SH-SY5Y (cell line): Measurements from ENCODE around the gene CEP85L.

ENCODE experiments used
- GATA2 ChIP-seq: IDR thresholded peaks from 2 replicates; pipeline ENCODE4 v1.6.1; 2011; ENCODE audit warnings: mild to moderate bottlenecking, low read depth, low read length
- GATA3 ChIP-seq: IDR thresholded peaks from 2 replicates; pipeline ENCODE4 v1.6.1; 2011; ENCODE audit warnings: low read depth, mild to moderate bottlenecking, low read length, moderate library complexity

DNA sequence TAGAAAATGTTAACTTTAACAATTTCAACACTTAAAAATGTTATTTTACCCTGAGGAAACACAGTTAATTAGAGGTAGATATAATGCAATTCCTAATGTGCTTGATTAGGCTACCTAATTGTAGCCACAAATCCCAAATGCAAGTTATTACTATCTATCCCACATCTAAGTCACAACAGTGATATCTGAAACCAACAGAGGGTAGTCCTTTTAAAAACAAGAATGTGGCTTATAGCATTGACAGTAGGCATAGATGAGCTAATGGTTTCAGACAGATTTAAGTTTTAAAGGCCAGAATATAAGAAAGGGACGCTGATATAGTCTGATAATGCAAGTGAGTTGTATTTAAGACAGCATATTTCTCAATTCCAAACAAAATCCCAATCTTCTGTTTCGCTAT is 80.3 kb downstream of the CEP85L start:
- no peak for TF ChIP-seq GATA3
- no peak for TF ChIP-seq GATA2
